ENCODE measurements around the gene SLC7A1. TPM values are rescaled to one million over a fixed set of nuclear protein-coding genes. Genes with fewer than 3 reads are reported as not detected.

The SLC7A1 gene
- total and polyA plus RNA-seq, 2 of the 13 experiments (the other 11 are each of a cell fraction or from before 2014, with no cell fraction given) = 14.5 to 15.3 TPM

DNA sequence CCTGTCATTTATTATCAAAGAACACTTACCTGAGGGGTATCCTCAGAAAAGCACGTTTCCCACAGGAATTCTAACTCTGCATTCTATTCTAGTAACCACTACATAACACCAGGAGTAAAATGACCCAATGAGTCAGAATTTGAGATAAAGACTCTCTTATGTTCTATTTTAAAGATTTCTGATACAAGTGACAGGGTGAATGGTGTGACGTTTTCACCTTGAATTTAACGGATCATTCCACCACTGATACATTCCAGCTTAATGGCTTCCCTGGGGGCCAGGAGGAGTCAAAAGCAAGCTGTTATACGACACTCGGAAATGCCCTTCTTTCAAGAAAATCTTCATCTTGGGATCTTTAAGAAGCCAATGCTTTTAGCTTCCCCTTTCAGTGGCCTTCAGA lies 55.2 kb downstream of the SLC7A1 start:
- H3K4me2 ChIP-seq (ENCODE audit: low read depth, low read length) = no peak overlapping the region
- H3K27me3 ChIP-seq (ENCODE audit: control insufficient read depth in 1 of 2, insufficient read depth in 2 of 2, low read length in 2 of 2) = no peaks in the 10 kb centered on the region
- no peak for FAIRE-seq
- POLR2A ChIA-PET = no interaction called here
- ATAC-seq = no peak
- H4K20me1 ChIP-seq (ENCODE audit: insufficient read depth, low read length) = peaks cover 37% of the 10 kb centered on the region; the same call in 1 of the 2 replicates
- CTCF ChIA-PET (ENCODE audit: low intra/inter-chr PET ratio, low total read pairs) = no interaction called here
- peaks cover 17% of the 10 kb centered on the region for H3K4me1 ChIP-seq (ENCODE audit: insufficient read depth, low read length)
- in situ Hi-C loops (cut with HindIII; ENCODE audit: extremely low pct_ligation_motif_present, low pct_unique_long_range_greater_than_20kb) = no loop called here
- peaks cover 14 to 47% of the 10 kb centered on the region in 2 experiments; a peak in 4 of 5 replicates for H3K36me3 ChIP-seq (replicated peaks in 1 of 2; ENCODE audit: control insufficient read depth in 1 of 2, insufficient read depth in 2 of 2, low read length in 2 of 2)
- intact Hi-C loops (cut with micrococcal nuclease; ENCODE audit: unreplicated experiment) = no loop called here
- BruUV-seq (replicated peaks) = no TSS peak
- H3K9me3 ChIP-seq (ENCODE audit: low read length) = no peaks in the 10 kb centered on the region
- H3K79me2 ChIP-seq (ENCODE audit: insufficient read depth, low read length) = peaks cover 30% of the 10 kb centered on the region
- TF ChIP-seq ZNF556 (CRISPR knock-in tag; IDR thresholded peaks at IDR 0.05; ENCODE audit: borderline replicate concordance) (no peak), MED1 (CRISPR knock-in tag; IDR thresholded peaks at IDR 0.05) (no peak)
- no peak overlapping the region for H3K4me3 ChIP-seq (replicated peaks in 1 of 3; ENCODE audit: insufficient read depth in 1 of 3, low read depth in 2 of 3, low read length in 3 of 3)
- WGBS (ENCODE audit: low lambda C conversion rate) = 95% methylated on average over 5 of the region's 5 CpGs
- H3K27ac ChIP-seq (ENCODE audit: extremely low read length, insufficient read depth, low read length) = no peak overlapping the region
- no peak overlapping the region for H3K9ac ChIP-seq (ENCODE audit: insufficient read depth, low read depth, low read length)
- no peak for DNase-seq (ENCODE audit: low spot score)
- H2AFZ ChIP-seq (ENCODE audit: low read length) = no peak overlapping the region

DNA sequence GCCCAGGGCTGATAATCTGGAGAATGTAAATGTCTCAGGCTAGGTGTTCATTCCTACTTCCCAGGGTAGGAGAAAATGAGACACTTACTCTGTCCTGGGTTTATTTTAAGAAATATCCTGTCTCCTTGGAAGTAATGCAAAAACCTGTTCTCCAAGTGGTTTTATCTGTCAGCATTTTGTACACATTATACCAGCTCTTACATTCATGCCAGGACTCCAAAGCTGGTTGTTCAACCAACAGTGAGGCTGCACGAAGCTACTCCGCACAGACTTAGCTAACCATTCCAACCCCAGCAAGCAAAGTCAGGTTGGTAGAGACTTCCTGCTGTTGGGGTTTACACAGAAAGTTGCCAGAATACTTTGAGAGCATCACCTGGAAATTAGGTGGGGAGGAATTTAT lies 55.6 kb downstream of the SLC7A1 start:
- 92% methylated on average over 2 of the region's 2 CpGs for WGBS (ENCODE audit: low lambda C conversion rate)
- TF ChIP-seq ZMYM2 (CRISPR knock-in tag; IDR thresholded peaks at IDR 0.05) (no peak), ZNF501 (CRISPR knock-in tag; IDR thresholded peaks at IDR 0.05) (no peak), SAFB2 (CRISPR knock-in tag; IDR thresholded peaks at IDR 0.05; ENCODE audit: borderline replicate concordance, low read depth) (no peak), ZNF24 (IDR thresholded peaks at IDR 0.05) (no peak)
- TF ChIP-seq, protein P1, sequence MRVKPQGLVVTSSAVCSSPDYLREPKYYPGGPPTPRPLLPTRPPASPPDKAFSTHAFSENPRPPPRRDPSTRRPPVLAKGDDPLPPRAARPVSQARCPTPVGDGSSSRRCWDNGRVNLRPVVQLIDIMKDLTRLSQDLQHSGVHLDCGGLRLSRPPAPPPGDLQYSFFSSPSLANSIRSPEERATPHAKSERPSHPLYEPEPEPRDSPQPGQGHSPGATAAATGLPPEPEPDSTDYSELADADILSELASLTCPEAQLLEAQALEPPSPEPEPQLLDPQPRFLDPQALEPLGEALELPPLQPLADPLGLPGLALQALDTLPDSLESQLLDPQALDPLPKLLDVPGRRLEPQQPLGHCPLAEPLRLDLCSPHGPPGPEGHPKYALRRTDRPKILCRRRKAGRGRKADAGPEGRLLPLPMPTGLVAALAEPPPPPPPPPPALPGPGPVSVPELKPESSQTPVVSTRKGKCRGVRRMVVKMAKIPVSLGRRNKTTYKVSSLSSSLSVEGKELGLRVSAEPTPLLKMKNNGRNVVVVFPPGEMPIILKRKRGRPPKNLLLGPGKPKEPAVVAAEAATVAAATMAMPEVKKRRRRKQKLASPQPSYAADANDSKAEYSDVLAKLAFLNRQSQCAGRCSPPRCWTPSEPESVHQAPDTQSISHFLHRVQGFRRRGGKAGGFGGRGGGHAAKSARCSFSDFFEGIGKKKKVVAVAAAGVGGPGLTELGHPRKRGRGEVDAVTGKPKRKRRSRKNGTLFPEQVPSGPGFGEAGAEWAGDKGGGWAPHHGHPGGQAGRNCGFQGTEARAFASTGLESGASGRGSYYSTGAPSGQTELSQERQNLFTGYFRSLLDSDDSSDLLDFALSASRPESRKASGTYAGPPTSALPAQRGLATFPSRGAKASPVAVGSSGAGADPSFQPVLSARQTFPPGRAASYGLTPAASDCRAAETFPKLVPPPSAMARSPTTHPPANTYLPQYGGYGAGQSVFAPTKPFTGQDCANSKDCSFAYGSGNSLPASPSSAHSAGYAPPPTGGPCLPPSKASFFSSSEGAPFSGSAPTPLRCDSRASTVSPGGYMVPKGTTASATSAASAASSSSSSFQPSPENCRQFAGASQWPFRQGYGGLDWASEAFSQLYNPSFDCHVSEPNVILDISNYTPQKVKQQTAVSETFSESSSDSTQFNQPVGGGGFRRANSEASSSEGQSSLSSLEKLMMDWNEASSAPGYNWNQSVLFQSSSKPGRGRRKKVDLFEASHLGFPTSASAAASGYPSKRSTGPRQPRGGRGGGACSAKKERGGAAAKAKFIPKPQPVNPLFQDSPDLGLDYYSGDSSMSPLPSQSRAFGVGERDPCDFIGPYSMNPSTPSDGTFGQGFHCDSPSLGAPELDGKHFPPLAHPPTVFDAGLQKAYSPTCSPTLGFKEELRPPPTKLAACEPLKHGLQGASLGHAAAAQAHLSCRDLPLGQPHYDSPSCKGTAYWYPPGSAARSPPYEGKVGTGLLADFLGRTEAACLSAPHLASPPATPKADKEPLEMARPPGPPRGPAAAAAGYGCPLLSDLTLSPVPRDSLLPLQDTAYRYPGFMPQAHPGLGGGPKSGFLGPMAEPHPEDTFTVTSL (CRISPR knock-in tag; IDR thresholded peaks at IDR 0.05; ENCODE audit: borderline replicate concordance) = no peak
- ChIA-PET CTCF (ENCODE audit: low intra/inter-chr PET ratio, low total read pairs) (no interaction called here), POLR2A (no interaction called here)
- no peak for ATAC-seq
- DNase-seq (ENCODE audit: low spot score) = no peak
- H3K36me3 ChIP-seq (replicated peaks in 1 of 2; ENCODE audit: control insufficient read depth in 1 of 2, insufficient read depth in 2 of 2, low read length in 2 of 2) = peaks cover 13 to 48% of the 10 kb centered on the region in 2 experiments; a peak in 4 of 5 replicates
- H2AFZ ChIP-seq (ENCODE audit: low read length) = no peak overlapping the region
- intact Hi-C loops (cut with micrococcal nuclease; ENCODE audit: unreplicated experiment) = no loop called here
- no peaks in the 10 kb centered on the region for H3K27me3 ChIP-seq (ENCODE audit: control insufficient read depth in 1 of 2, insufficient read depth in 2 of 2, low read length in 2 of 2)
- H3K9me3 ChIP-seq (ENCODE audit: low read length) = no peaks in the 10 kb centered on the region
- H3K27ac ChIP-seq (ENCODE audit: extremely low read length, insufficient read depth, low read length) = no peak overlapping the region
- BruUV-seq (replicated peaks) = no TSS peak
- peaks cover 33% of the 10 kb centered on the region; the same call in 1 of the 2 replicates for H4K20me1 ChIP-seq (ENCODE audit: insufficient read depth, low read length)
- no peak for FAIRE-seq
- no peak overlapping the region for H3K9ac ChIP-seq (ENCODE audit: insufficient read depth, low read depth, low read length)
- no peak overlapping the region for H3K4me3 ChIP-seq (replicated peaks in 1 of 3; ENCODE audit: insufficient read depth in 1 of 3, low read depth in 2 of 3, low read length in 3 of 3)
- peaks cover 17% of the 10 kb centered on the region for H3K4me1 ChIP-seq (ENCODE audit: insufficient read depth, low read length)
- H3K79me2 ChIP-seq (ENCODE audit: insufficient read depth, low read length) = peaks cover 26% of the 10 kb centered on the region
- H3K4me2 ChIP-seq (ENCODE audit: low read depth, low read length) = no peak overlapping the region
- in situ Hi-C loops (cut with HindIII; ENCODE audit: extremely low pct_ligation_motif_present, low pct_unique_long_range_greater_than_20kb) = no loop called here
